Activated effector memory CD4-positive, alpha-beta T cell treated with anti-CD3 and anti-CD28 coated beads, Interleukin-2, amount 50 U/mL, for 16 hours (primary cell): ENCODE data around the gene NDUFB4.

Experiments used
- DNase-seq: peaks from one replicate; pipeline ENCODE4 v3.0.0-alpha.2; 2020

The NDUFB4 gene

GRCh38 chr3:120596116-120596852, at the start of gene NDUFB4:
NDUFB4 (plus strand) TSS chr3:120596336; CDS start chr3:120596360, 24 bp downstream.
- DNase-seq = peak; percentile 98

- DNase-seq = no peak
Measured at GRCh38 chr3:120550546-120550945, 45.6 kb upstream of the NDUFB4 start.

DNA sequence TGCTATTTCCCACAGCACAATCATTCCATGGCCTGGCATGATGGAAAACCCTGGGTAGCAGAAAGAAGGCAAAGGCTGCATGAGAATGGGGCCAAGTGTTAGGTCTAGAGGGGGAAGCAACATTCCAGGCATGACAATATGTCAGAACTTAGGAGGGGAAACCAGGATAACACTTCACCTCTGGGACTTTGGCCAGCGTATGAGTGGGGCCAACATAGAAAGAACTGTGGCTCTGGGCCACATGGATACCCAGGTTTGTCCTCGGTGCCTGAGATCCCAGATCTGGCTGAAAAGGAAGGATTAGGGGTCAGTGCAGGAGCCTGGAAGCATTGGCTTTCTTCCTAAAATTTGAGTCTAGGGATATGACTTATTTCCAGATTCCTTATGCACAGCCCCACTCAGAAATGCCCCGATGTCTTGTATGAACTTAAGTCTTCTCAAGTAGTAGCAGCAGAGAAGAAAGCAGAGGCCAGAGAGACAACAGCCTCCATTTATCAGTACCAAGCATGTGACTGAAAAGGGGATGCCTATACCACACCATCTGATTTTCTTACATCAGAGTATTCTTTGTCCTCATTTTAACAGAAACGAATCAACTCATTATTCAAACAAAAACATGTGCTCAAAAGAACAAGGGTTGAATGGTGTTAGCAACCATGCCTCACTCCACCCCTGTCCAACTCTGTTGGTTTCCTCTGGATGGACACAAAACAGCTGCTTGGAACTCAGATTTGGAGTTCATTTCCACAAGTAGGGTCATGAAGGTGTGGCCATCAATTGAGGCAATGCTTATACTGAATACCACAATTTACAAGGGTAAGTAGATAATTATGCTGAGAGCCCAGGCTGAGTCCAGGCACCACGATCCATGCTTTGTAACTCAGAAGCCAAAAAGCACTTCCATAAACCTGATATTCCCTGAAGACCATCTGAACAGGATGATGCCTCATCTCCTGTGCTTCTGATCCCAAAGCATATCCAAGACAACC, 43.7 kb upstream of the NDUFB4 start:
- no peak for DNase-seq

DNA sequence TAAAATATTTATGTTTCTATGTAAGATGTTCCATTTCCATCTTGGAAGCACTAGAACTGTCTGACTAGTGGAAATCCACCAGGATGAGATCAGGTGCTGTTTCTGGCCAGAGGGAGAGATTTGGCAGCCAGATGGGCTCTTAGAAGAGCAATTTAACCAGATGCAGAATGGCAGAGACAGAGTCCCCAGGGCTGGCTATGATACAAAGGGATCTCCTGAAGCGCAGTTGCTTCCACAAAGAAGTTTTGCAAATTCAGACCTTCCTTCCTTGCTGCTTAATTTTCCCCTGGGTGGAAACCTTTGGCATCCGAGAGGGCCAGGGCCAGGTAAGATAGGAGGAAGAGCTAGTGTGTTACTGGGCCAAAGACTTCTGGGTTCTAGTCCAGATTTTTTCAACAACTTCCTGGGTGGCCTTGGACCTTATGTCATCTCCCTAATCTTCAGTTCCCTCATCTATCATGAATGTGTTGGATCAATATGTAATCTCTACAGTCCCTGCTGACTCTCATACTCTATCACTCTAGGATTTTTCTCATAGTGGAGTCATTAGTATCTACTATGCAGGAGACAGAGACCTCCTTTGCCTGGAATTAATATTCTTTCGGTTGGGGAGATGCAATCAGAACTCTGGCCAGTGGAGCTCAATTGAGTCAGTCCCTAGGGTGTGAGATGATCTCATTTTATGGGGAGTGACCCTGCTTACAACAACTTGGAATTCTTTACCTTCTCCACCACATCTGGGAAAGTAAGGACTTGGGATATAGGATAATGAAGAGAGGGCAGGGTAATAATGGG, 41.1 kb upstream of the NDUFB4 start:
- no peak for DNase-seq

DNA sequence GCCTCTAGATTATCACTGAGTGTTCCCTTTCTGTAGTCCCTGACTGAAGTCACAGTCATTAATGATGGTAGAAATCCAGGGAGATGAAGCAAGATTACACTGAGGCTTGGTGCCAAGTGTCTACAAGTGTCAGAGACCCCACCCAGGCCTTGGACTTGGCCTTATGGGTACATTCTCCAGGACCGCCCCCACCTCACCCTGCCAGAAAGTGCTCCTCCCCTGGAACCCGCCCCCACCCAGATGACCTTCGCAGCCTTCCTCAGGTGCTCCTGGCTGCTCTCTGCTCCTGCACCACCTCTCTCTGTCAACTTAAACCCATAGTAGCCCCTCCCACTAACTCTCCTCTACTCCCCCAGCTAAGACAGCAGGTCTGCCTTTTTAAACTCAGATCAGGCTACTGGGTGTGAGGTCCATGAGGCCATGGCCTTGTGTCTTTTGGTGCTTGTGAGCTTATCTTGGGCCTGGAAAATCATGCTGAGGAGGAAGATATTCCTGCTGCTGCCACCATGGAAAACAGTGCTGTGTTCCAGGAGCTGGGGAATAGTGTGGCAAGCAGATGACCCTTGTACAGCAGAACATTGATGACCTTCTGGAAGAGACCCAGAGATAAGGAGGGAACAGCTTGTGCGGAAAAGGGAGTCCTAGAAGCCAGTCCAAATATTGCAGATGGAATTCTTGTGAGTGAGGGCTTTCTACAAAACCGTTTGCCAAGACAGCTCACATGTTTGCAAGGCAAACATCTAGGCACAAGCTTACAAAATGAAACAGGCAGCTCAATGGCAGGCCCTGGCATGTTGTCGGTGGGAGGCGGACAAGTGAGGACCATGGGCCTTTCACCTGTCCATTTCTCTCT, 40.3 kb upstream of the NDUFB4 start:
- no peak for DNase-seq

- no peak for DNase-seq
Measured at GRCh38 chr3:120557115-120557514, 39.0 kb upstream of the NDUFB4 start.

DNA sequence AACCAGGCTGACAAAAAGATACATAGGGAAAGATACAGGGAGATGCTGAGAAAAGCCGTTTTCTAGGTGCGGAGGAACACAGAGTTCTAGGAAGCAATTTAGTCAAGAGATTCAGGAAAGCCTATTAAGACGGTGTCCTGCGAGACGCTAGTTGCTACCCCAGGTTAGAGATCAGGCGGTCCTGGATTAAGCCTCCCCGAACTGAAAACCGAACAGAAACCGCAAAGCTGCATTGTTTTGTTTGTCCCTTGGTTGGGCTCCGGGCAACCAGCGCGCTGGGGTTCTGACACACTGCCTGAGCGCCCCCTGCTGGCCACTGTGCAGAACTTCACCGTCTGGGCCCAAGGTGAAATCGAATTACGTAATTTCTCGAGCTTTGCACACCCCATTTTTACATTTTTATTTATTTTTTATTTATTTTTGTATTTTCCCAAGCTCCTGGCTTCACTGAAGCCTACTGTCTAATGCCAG, 37.3 kb upstream of the NDUFB4 start:
- peak; percentile 95 for DNase-seq

DNA sequence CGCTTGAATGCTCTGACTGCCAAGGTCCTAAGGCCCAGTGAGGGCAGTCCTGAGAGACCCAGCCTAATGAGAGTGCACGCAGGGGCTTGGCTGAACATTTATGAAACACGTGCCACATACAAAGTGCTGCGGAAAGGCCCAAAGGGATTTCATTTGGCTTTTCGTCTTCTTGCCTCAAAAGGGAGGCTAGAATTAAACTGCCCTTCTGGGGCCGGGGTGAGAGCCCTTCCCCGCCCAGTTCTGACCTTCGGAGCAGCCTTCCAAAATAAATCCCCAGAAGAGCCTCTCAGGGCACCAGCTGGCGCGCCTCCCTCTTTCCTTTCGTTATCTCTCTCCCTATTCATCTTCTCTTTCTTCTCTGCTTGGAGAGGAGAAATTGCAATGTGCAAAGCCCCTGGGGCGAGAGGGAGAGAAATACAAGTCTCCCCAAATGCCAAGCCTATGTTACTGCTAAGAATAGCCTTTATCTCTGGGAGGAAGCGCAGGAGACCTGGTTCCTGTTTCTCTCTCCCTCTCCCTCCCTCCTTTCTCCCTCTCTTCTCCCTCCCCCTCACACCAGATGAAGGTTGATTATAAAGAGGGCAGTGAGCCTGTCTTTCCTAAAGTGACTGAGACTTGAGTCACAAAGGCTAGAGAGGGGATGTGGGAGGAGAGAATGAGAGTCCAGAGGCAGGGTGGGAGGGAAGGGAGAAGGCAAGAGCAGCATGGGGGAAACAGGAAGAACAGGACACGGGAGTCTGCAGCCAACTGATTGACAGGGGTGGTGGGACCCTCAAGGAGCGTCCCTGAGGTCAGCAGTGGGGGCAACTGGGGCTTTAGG, 36.7 kb upstream of the NDUFB4 start:
- DNase-seq = no peak

DNA sequence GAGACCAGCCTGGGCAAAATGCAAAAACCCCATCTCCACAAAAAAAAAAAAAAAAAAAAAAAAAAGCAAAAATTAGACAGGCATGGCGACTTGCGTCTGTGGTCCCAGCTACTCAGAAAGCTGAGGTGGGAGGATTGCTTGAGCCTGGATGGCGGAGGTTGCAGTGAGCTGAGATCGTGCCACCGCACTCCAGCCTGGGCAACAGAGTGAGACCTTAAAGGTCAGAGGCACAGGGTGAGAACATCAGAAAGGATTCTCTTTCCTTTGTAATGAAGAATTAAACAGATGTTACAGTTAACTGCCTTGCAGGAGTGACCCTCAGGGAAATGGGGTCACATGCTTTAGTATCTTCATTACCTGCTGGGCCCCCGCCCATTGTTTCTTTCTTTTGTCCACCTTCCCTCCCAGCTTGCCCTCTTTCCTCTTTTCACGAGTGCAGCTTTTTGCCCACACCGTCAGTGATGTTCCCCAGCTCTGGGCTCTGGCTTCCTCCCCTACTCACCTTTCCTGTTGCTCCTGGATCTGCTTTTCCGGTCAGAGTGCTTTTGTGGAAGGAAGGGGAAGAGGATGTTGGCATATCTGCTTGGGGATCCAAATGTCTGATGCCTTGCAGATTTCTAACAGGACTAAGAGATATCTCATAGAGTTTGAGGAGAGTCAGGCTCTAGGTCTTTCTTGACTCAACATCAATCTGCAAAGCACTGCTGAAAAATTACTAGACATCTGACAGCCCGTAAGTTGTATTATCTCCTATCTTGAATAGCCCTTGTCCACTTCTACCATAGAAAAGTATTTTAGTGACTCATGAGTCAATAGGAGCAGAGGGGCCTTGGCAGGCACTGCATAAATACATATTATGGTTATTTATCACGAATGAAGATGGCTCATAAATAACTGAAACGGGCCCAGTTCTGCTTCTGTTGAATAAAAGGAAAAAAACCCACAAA, 35.6 kb upstream of the NDUFB4 start:
- DNase-seq = no peak

DNA sequence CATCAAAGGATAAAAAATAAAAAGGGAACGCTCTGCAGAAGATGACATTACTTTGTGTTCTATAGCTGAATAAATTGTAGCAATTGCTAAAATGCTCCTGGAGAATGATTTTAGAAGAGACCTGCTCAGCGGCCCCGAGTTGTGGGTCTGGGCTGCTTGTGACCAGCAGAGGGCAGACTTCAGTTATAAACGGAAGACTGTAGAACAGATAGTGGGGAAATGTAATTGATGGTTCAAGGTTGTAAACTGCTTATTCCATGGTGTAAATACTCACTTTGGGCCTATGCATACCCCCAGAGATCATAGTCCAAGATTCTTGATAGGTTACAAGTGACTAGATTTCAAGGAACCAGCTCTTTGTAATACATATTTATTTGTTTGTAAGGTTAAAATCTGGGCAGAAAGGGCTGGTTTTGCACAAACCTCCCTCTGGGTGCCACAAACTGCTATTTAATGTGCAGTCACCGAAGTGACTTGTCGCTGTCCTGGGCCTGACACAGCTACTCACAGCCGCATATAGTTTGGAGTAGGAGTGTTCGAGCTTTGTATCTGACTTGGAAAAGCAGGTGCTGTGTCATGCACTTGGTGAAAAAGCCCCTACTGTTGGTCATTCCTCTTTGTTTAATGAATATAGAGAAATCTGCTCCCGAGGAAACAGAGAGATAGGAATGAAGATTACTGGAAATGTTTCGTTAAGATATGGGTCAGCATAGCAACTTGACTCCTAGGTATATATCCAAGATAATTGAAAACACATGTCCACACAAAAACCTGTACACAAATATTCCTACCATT, 34.7 kb upstream of the NDUFB4 start:
- DNase-seq = peak; percentile 86

DNA sequence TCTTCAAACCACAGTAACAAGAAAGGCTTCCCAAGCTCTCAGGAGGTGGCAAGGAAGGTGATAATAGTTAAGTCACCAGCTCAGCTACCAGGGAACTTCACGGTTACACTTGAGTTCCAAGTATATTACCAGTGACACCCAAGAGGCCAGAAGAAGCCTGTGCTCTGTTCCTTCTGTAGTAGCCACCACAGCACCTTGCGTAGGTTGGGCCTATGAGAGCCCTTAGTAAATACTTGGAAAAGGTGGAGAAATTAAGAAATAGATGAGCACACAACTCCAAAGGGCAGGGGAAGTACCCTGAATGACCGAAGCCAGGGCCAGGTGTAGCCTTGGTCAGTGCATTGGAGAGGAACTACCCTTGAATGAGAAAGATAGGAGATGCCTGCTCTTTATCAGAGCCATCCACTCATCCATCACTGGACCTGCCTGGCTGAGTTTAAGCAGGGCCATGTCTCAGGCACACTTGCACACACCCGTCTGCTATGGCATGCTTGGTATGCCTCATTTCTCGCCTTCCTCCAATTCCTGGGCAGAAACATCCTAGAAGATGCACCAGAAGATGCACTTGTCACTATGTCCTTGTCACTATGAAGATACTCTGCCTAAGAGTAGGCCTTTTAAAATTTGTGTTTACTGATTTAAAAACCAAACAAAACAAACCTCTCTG, 32.6 kb upstream of the NDUFB4 start:
- no peak for DNase-seq

DNA sequence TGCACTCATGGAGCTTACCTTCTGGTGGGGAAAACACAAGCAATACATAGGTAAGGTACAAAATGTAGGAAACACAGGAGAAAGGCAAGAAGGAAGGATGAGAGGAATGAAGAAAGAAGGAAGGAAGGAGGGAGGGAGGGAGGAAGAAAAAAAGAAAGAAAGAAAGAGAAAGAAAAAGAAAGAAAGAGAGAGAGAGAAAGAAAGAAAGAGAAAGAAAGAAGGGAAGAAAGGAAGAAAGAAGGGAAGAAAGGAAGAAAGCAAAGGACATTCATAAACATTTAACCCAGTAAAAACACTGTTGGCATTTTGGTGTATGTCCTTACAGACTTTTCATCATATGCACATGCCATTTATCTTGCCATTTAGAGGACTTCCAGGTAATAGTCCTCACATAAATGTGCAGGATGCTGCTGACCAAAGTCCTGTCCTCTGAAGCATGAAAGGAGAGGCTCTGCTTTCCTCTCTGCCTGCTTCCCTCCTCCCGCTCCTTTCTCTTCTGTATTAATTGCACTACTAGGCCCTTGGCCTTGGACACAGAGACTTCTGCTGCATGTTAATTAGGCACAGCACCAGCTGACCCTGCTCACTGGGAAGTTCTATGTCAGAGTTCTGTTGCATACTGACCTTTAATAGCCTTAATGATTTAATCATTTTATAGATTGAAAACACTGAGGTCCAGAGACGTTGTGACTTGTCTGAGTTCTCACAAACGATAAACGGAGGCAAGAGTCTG, 29.7 kb upstream of the NDUFB4 start:
- DNase-seq = no peak

GRCh38 chr3:120567370-120568201, 28.6 kb upstream of the NDUFB4 start:
- DNase-seq = no peak

GRCh38 chr3:120568202-120568531, 28.0 kb upstream of the NDUFB4 start:
- DNase-seq = no peak

- DNase-seq = no peak
Measured at GRCh38 chr3:120568598-120568997, 27.5 kb upstream of the NDUFB4 start.

DNA sequence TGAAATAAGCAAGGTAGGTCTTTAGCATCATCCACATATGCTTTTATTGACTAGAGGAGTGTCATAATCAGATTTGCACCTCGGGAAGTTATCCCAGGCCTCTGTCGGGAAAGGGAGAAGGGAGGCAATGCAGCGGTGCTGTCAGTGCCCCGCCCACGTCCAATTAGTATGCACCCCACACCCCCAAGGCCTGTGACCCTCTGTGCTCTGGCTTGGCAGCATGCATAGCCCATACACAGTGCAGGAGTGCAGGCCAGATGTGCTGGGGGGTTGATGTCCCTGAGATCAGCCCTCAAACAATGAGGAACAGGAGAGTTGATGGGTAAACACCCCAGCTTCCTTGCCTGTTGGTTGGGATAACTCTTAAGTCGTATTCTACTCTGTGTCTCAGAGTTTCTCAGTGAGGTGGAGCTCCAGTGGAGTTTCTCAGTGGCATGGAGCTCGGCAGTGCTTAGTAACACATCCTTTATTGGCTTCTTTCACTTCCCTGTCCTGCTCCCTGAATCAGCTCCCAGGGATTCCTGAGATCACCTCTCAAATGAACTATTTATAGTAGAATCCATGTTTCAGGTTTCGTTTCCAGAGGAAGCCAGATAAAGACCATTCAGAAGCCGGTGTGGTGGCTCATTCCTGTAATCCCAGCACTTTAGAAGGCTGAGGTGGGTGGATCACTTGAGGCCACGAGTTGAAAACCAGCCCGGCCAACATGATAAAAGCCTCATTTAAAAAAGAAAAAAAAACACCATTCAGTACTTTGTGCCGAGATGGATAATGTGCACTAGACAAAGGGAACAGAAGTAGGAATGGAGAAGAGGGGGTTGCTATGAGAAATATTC, 26.7 kb upstream of the NDUFB4 start:
- DNase-seq = no peak
